Right kidney (tissue), 1 donor: ENCODE measurements around the gene NXNL1.

ENCODE experiments used
- DNase-seq: peaks from one replicate; pipeline ENCODE4 v3.0.0-alpha.2; 2016

NXNL1 gene

GRCh38 chr19:17455308-17456123, 5.2 kb downstream of the NXNL1 start:
- DNase-seq: peak; percentile 46

- DNase-seq: no peak
Observed at GRCh38 chr19:17454576-17455071, 6.1 kb downstream of the NXNL1 start.

GRCh38 chr19:17451820-17452219, 8.9 kb downstream of the NXNL1 start:
- DNase-seq: no peak

- DNase-seq: no peak
Observed at GRCh38 chr19:17450264-17451075, 10.3 kb downstream of the NXNL1 start.

- peak; percentile 66 for DNase-seq
Observed at GRCh38 chr19:17448131-17448967, 12.4 kb downstream of the NXNL1 start, which contains the start of gene TMEM221. TMEM221 (minus strand) TSS chr19:17448668; CDS start chr19:17448462, 206 bp downstream.

GRCh38 chr19:17447704-17448130, 13.0 kb downstream of the NXNL1 start:
- DNase-seq: no peak

- DNase-seq: no peak
Observed at GRCh38 chr19:17445526-17446165, 15.1 kb downstream of the NXNL1 start.

- DNase-seq: no peak
Observed at GRCh38 chr19:17441241-17442021, 19.3 kb downstream of the NXNL1 start.

GRCh38 chr19:17436874-17437267, 23.9 kb downstream of the NXNL1 start:
- no peak for DNase-seq

GRCh38 chr19:17436094-17436873, 24.4 kb downstream of the NXNL1 start:
- DNase-seq: no peak

GRCh38 chr19:17435218-17435617, 25.5 kb downstream of the NXNL1 start:
- no peak for DNase-seq

GRCh38 chr19:17431417-17431816, 29.3 kb downstream of the NXNL1 start:
- DNase-seq: no peak

- peak; percentile 45 for DNase-seq
Observed at GRCh38 chr19:17429641-17430113, 31.0 kb downstream of the NXNL1 start.

- peak; percentile 62 for DNase-seq
Observed at GRCh38 chr19:17424743-17425365, 35.9 kb downstream of the NXNL1 start.

- no peak for DNase-seq
Observed at GRCh38 chr19:17423429-17424208, 37.1 kb downstream of the NXNL1 start.

- DNase-seq: no peak
Observed at GRCh38 chr19:17421942-17422341, 38.8 kb downstream of the NXNL1 start.

- DNase-seq: peak; percentile 78
Observed at GRCh38 chr19:17420475-17420924, 40.2 kb downstream of the NXNL1 start.
